ENCODE data around the gene FLRT2. TPM values are rescaled to one million over a fixed set of nuclear protein-coding genes. Genes with fewer than 3 reads are reported as not detected.

The FLRT2 gene
- total RNA-seq, 4 donors from 2014 or later, result 2.1 to 72.4 (median 9.6) TPM

DNA sequence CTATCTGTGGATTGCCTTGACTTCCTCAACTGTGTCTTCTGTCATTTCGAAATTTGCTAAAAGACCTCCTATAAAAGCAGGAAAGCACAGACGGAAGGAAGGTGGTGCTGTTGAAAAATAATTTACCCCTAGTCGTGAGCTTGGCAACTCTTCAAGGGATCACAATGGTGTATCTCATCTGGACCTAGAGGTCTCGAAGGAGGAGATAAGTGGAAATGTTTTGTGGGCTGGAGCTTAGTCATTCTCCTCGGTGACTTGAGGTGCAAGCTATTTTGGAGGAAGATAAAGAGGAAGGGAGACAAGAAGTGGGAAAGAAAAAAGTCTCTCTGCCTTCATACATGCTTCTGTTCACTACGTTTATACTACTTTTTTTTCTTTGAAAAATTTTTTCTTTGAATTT lies 89.9 kb downstream of the FLRT2 start:
- Histone ChIP-seq H3K36me3 (no peaks in the 10 kb centered on the region), H3K4me3 (no peak overlapping the region), H3K4me1 (no peaks in the 10 kb centered on the region), H3K9me3 (no peaks in the 10 kb centered on the region), H3K27ac (no peak overlapping the region), H3K27me3 (no peaks in the 10 kb centered on the region)
- intact Hi-C loops (cut with DNase I; ENCODE audit: low total_unique reads), result no loop called here
- no peak for DNase-seq
- TF ChIP-seq POLR2A (IDR thresholded peaks at IDR 0.05), result no peak
- TF ChIP-seq, protein P1, sequence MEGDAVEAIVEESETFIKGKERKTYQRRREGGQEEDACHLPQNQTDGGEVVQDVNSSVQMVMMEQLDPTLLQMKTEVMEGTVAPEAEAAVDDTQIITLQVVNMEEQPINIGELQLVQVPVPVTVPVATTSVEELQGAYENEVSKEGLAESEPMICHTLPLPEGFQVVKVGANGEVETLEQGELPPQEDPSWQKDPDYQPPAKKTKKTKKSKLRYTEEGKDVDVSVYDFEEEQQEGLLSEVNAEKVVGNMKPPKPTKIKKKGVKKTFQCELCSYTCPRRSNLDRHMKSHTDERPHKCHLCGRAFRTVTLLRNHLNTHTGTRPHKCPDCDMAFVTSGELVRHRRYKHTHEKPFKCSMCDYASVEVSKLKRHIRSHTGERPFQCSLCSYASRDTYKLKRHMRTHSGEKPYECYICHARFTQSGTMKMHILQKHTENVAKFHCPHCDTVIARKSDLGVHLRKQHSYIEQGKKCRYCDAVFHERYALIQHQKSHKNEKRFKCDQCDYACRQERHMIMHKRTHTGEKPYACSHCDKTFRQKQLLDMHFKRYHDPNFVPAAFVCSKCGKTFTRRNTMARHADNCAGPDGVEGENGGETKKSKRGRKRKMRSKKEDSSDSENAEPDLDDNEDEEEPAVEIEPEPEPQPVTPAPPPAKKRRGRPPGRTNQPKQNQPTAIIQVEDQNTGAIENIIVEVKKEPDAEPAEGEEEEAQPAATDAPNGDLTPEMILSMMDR (IDR thresholded peaks at IDR 0.05), result no peak

GRCh38 chr14:85620947-85621346 lies 91.0 kb downstream of the FLRT2 start:
- H3K4me1 ChIP-seq, result no peaks in the 10 kb centered on the region
- H3K4me3 ChIP-seq, result no peak overlapping the region
- H3K9me3 ChIP-seq, result no peaks in the 10 kb centered on the region
- DNase-seq, result no peak
- H3K27ac ChIP-seq, result no peak overlapping the region
- H3K36me3 ChIP-seq, result no peaks in the 10 kb centered on the region
- intact Hi-C loops (cut with DNase I; ENCODE audit: low total_unique reads), result no loop called here
- H3K27me3 ChIP-seq, result no peaks in the 10 kb centered on the region
- TF ChIP-seq POLR2A (IDR thresholded peaks at IDR 0.05), result no peak
- TF ChIP-seq, protein P1 (IDR thresholded peaks at IDR 0.05), result no peak

DNA sequence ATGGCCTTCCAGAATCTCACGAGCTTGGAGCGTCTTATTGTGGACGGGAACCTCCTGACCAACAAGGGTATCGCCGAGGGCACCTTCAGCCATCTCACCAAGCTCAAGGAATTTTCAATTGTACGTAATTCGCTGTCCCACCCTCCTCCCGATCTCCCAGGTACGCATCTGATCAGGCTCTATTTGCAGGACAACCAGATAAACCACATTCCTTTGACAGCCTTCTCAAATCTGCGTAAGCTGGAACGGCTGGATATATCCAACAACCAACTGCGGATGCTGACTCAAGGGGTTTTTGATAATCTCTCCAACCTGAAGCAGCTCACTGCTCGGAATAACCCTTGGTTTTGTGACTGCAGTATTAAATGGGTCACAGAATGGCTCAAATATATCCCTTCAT lies 92.2 kb downstream of the FLRT2 start:
- intact Hi-C loops (cut with DNase I; ENCODE audit: low total_unique reads), result no loop called here
- Histone ChIP-seq H3K27me3 (no peaks in the 10 kb centered on the region), H3K4me1 (no peaks in the 10 kb centered on the region)

GRCh38 chr14:85622986-85623685 lies 93.2 kb downstream of the FLRT2 start:
- Histone ChIP-seq H3K27me3 (no peaks in the 10 kb centered on the region), H3K36me3 (no peaks in the 10 kb centered on the region), H3K9me3 (no peaks in the 10 kb centered on the region), H3K27ac (no peak overlapping the region), H3K4me3 (no peak overlapping the region), H3K4me1 (no peaks in the 10 kb centered on the region)
- TF ChIP-seq, protein P1 (IDR thresholded peaks at IDR 0.05), result no peak
- no peak for TF ChIP-seq POLR2A (IDR thresholded peaks at IDR 0.05)
- no peak for DNase-seq
- intact Hi-C loops (cut with DNase I; ENCODE audit: low total_unique reads), result no loop called here

More for the DNA sequence above, 92.2 kb downstream of the FLRT2 start:
- Histone ChIP-seq H3K4me3 (no peak overlapping the region), H3K36me3 (no peaks in the 10 kb centered on the region), H3K9me3 (no peaks in the 10 kb centered on the region), H3K27ac (no peak overlapping the region)
- no peak for TF ChIP-seq POLR2A (IDR thresholded peaks at IDR 0.05)
- TF ChIP-seq, protein P1 (IDR thresholded peaks at IDR 0.05), result no peak
- DNase-seq, result no peak

DNA sequence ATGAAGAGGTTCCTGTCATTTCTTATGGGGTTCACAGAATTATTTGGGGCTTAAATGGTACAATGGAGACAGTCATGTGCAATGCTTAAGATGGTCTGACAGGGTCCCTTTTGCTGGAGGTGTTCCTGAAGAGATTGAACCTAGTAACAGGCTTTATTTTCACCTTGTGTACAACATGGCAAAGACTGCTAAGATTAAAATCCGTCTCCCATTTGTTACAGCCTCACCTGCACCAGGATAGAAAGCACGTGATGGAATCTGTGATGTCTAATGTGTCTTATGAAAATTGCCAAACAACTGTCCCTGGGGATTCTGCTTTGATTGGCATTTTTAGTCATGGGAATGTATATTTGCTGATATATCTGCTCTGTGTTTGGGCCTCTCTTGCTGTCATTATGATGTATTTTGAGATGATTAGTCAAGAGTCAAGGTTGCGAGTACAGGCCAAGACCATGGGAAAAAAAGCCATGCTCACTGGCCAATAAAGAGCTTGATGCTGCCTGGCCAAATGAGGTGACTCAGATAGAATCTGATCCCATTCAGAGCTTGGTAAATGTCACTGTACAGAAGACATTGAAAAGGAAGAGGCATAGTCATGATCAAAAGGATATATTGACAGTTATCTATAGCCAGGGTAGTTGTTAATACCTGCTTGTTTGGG lies 96.1 kb downstream of the FLRT2 start:
- TF ChIP-seq POLR2A (IDR thresholded peaks at IDR 0.05), result no peak
- TF ChIP-seq, protein P1 (IDR thresholded peaks at IDR 0.05), result no peak
- intact Hi-C loops (cut with DNase I; ENCODE audit: low total_unique reads), result no loop called here
- no peak overlapping the region for H3K4me3 ChIP-seq
- no peaks in the 10 kb centered on the region for H3K4me1 ChIP-seq
- DNase-seq, result no peak
- no peak overlapping the region for H3K27ac ChIP-seq
- no peaks in the 10 kb centered on the region for H3K27me3 ChIP-seq
- H3K9me3 ChIP-seq, result no peaks in the 10 kb centered on the region
- no peaks in the 10 kb centered on the region for H3K36me3 ChIP-seq
